Activated CD8-positive, alpha-beta memory T cell treated with anti-CD3 and anti-CD28 coated beads, Interleukin-2, amount 50 U/mL, for 24 hours (primary cell): ENCODE data around the gene CBX2.
A peak's percentile ranks its signal among the peaks of the same experiment; 100 is the strongest.

ENCODE experiments used
- DNase-seq: peaks from one replicate; pipeline ENCODE4 v3.0.0-alpha.2; 2020; ENCODE audit errors: extremely low read depth

The CBX2 gene

DNA sequence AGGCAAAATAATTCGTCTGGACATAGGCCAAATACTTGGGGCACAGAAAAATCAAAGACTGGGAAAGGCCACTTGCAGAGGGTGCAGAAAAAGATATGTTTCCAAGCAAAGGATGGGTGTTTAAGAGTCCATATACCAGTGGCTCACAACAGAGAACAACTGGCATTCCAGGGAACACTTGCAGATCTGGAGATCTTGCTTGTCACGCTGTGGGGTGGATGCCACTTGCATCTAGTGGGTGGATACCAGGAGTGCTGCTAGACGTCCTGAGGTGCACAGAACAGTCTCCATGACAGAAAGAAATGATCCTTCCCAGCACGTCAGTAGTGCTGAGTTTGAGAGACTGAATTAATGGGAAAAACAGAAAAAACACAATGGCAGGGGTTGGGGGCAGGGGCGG lies 10.5 kb downstream of the CBX2 start:
- DNase-seq: no peak

DNA sequence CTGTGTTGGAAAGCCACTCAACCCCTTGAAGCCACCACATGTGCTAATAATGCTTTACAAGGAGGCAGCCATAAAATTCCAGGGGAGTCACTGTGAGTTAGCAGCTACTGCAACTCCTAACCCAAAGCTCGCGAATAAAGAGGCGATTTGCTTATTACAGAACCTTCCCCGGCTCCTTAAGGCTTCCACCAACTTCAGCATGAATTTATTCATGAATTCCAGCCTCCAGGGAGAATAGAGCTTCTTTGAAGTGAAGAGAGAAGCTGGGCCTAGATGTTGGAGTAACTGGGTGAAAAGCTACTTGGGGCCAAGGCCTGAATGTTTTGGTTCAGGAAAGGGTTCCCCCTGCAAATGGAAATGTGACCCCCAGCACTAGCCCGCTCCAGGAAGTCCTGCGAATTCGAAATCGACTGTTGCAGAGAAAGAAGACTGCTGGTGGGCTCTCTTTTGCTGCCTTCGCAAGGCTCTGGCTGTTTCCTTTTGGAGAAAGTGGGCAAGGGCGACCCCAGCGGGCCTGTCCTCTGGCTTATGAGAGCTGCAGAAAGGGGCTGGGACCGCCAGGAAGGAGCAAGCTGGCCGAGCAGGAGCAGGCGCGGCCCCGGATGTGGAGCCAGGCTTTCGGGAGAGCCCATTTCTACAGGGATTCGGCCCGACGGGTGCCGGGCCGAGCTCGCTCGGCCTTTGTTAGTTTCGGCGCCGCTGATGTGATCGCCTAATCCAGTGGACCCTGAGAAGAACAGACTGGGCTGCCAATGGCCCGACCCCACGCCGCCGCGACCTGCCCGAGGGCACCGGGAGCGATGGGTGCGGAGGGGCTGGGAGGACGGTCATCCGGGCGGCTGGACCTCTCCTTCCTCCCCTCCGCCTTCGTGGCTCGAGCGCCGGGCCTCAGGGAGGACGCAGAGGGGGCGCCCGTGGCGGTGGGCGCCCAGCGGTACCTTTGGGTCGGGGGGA lies 11.3 kb downstream of the CBX2 start:
- no peak for DNase-seq

- no peak for DNase-seq
These were observed 12.2 kb downstream of the CBX2 start for GRCh38 chr17:79789943-79790804.

GRCh38 chr17:79790805-79791734 lies 13.1 kb downstream of the CBX2 start:
- DNase-seq: no peak

DNA sequence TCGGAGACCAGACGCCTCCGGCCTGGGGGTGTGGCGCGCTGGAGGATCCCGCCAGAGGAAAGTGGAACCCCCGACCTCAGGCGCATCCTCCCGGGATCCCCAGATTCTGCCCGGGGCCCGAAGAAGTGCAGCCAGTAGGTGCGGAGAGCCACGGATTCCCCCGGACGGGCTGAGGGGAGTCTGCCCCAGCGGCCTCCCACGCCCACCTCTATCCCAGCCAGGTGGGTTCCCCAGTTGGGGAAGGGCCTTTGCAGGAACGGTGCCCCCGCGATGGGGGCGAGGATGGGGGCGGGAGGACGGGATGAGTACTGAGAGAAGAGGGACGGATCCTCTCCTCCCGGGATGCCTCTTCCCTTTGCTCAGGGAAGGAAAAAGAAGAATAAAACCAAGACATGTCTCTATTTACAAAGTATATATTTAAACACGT lies 13.8 kb downstream of the CBX2 start:
- DNase-seq: no peak

DNA sequence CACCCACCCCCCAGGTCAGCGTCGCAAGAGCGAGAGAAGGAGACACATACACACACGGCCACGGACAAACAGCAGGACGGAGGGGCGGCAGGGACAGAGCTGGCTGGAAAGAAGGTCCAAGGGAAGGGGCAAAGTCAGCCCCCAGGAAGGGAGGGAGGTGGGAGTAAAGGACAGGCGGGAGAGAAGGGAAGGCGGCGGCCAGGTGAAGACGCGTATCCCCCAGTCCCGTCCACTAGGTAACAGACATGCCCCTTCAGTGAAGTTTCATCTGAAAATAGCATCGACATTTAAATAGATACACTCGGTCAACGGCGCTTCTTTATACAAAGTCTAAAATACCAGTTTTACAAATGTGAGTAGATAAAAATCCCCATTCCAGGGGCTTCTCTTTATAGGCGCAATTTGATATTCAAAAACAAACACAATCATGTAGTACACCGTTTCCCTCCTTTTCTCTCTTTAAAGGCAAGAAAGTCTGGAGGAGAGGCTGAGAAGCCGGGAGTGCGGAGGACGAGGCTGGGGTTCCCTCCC lies 14.5 kb downstream of the CBX2 start:
- DNase-seq: no peak

GRCh38 chr17:79792984-79793923 lies 15.3 kb downstream of the CBX2 start:
- DNase-seq: no peak

GRCh38 chr17:79793924-79794304 lies 16.0 kb downstream of the CBX2 start:
- DNase-seq: no peak

GRCh38 chr17:79794659-79795511 lies 16.9 kb downstream of the CBX2 start:
- DNase-seq: no peak

DNA sequence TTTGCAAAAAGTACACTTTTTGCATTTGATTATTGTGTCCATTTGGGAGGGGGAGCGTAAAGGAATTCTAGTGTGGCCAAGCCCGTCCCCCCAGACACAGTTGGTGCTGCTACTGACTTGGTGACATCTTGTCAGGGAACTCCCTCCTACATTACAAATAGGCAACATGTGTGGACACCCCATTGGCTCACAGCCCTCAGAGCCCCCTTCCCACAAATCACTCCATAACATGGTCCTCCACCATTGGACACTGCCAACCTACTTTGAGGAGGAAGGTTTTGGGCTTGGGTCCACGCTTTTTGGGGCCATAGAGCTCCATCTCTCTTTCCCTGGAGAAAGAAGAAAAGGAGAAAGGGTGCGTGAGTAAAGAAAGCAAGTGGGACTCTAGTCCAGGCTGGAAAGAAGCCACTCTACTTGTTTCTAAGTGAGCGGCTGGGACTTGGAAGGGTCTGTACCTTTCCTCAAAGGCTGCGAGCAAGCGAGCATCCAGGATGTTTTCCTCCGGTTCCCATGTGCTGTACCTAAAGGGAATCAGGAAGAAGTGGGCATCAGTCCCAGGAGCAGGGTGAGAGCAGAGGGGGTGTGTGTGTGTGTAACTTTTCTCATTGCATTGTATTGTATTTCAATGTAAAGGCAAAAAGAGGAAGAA lies 18.0 kb downstream of the CBX2 start:
- DNase-seq: no peak

DNA sequence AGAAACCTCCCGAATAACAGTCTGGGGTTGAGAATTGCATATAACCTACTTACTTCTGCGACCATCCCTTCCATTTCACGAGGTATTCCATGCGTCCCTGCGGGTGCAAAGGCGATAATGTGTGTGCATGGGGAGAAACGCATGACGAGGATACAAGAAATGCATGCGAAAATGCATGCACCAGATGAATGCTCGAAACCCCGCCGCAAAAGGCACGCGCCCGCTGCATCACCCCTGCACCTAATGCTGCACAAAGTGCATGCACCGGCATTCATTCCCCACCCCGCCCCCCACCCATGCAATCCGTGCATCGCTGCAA lies 18.5 kb downstream of the CBX2 start:
- DNase-seq: no peak

DNA sequence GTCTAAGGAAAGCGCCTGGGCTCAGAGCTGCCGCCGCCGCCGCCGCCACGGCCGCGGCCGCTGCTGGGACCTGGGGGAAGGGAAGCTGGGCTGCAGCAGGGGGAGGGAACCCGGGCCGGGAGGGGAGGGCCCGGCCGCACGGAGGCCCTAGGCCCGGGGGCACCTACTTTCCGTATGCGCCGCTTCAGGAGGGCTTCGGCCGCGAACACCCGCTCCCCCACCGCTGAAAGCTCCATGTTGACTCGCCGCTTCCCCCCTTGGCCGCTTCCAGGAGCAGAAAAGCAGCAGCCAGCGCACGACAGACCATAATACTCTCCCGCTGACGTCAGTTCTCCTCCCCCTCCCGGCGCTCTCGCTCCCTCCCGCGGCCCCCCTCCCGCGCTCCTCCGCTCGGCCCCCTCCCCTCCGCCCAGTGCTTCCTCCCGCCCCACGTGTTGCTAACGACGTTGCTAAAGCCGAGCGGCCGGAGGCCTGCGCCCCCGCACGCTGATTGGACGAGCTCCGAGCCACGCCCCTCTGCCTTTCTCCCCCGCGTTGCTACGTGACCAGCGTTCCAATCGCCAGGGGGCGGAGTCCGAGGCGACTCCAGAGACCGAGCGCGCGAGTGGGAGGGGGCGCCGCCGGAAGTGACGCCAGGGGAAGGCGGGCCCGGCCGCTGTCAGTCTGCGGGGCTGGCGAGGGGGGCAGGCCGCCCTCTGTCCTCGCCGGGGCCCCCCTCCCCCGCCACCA lies 19.0 kb downstream of the CBX2 start, which contains the start of gene CBX8:
TSS of gene CBX8 (minus strand) at position 315 of the 729 bp plus-strand sequence. CDS start at position 236, 79 bp downstream.
- peak; percentile 99 for DNase-seq

- no peak for DNase-seq
These were observed 19.7 kb downstream of the CBX2 start for GRCh38 chr17:79797492-79798298.

DNA sequence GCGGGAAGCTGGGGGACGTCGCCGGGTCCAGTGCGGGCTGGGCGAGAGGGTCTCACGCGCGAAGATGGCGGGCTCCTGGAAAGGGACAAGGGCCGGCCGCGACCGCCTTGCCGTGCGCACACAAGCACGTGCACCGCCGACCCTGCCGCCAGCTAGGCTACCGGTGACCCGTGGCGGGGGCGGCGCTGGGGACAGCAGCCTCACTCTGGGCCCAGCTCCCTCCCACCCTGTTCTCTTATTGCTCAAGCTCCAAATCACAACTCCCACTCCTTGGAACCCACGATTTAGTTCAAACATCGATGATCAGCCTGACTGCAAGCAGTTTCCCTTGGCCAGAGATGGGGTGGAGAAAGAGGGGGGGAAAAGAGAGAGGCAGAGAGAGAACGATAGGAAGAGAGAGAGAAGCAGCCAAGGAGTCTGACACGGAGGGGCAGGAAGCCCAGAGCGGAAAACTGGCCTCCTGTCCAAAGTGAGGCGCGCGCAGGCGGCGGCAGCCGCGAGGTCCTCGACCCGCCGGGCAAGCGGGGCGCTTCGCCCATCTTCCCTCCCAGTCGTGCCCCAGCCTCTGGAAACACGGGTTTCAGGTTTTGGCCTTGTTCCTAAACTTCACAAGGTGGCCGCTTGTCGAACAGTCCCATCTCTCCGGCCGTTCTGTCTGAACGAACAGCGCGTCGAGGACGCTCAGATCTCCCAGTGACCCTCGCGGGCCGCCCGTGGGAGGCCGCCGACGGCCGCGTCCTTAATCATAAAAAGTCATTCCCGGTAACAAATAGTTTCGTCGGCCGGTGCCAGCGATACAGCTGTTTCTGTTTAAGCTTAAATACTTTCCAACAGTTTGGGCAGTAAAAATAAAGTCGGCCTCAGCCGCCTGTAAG lies 20.6 kb downstream of the CBX2 start:
- DNase-seq: no peak

DNA sequence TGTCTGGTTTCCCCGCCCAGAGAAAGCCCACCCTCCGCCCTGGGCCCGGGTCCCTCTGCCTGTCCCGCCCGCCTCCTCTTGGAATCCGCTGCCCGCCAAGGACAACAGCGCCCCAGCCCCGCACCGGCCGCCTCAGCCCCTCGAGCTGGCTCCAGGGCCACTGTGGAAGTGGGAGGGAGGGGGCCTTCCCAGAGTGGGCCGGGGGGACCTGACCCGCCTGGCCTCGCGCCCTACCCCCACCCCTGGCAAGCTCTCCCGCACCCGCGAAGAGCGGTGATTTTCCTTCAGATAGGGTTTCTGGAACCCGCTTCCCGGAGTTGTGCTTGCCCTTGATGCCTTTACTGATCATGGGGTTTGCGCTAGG lies 21.2 kb downstream of the CBX2 start:
- no peak for DNase-seq
